SIG-M5 (cell line): Measurements from ENCODE around the gene DLX1.
"Not testable (repeated sequence)": the region's sequence is repeated elsewhere in the genome, so short reads cannot be mapped to it uniquely, and the experiment has no call there.

ENCODE experiments used
- DNase-seq: peaks from one replicate; lab custom pipeline; 2025; lab: John Stamatoyannopoulos, UW

Gene DLX1

GRCh38 chr2:172098650-172099471 lies 13.6 kb downstream of the DLX1 start:
- no peak for DNase-seq

GRCh38 chr2:172099472-172100079 lies 14.3 kb downstream of the DLX1 start:
- DNase-seq: no peak

- no peak for DNase-seq
These were observed 15.0 kb downstream of the DLX1 start for GRCh38 chr2:172100080-172100934.

- DNase-seq: no peak
These were observed 15.9 kb downstream of the DLX1 start for GRCh38 chr2:172100935-172101820.

GRCh38 chr2:172101821-172102390 lies 16.6 kb downstream of the DLX1 start:
- DNase-seq: no peak

- DNase-seq: peak; percentile 49
These were observed 17.4 kb downstream of the DLX1 start, which contains the start of gene DLX2 for GRCh38 chr2:172102391-172103359. TSS of gene DLX2 (minus strand) at chr2:172102900. CDS start at chr2:172102538, 362 bp downstream.

GRCh38 chr2:172103471-172104272 lies 18.4 kb downstream of the DLX1 start:
- DNase-seq: no peak

- no peak for DNase-seq
These were observed 20.3 kb downstream of the DLX1 start for GRCh38 chr2:172105471-172106107.

GRCh38 chr2:172106108-172106961 lies 21.0 kb downstream of the DLX1 start:
- DNase-seq: no peak

- DNase-seq: no peak
These were observed 22.6 kb downstream of the DLX1 start for GRCh38 chr2:172107690-172108586.

- no peak for DNase-seq
These were observed 23.3 kb downstream of the DLX1 start for GRCh38 chr2:172108587-172108930.

- no peak for DNase-seq
These were observed 24.1 kb downstream of the DLX1 start for GRCh38 chr2:172109256-172109987.

GRCh38 chr2:172109988-172110811 lies 24.9 kb downstream of the DLX1 start:
- no peak for DNase-seq

- DNase-seq: no peak
These were observed 28.3 kb downstream of the DLX1 start for GRCh38 chr2:172113617-172114016.

GRCh38 chr2:172114176-172114575 lies 28.9 kb downstream of the DLX1 start:
- DNase-seq: not testable (repeated sequence)
